GM18499 (cell line): Measurements from ENCODE around the gene NDNF.
A peak's percentile ranks its signal among the peaks of the same experiment; 100 is the strongest.

Experiments
- ATAC-seq: cut with Tn5 transposase; IDR thresholded peaks from one replicate; pipeline ENCODE4 v1.9.1; 2021; ENCODE audit warnings: moderate number of reproducible peaks; ENCODE audit not compliant: insufficient read depth, unreplicated experiment

Gene NDNF

GRCh38 chr4:121071640-121072223, 603 bp downstream of the NDNF start:
- ATAC-seq: no peak

- ATAC-seq: no peak
Observed at GRCh38 chr4:121070696-121071639, 1.4 kb downstream of the NDNF start.

- ATAC-seq: no peak
Observed at GRCh38 chr4:121070274-121070673, 2.1 kb downstream of the NDNF start.

GRCh38 chr4:121069430-121069829, 2.9 kb downstream of the NDNF start:
- ATAC-seq: no peak

- ATAC-seq: no peak
Observed at GRCh38 chr4:121064482-121064881, 7.9 kb downstream of the NDNF start.

GRCh38 chr4:121062521-121062920, 9.8 kb downstream of the NDNF start:
- no peak for ATAC-seq

GRCh38 chr4:121061861-121062260, 10.5 kb downstream of the NDNF start:
- ATAC-seq: no peak

GRCh38 chr4:121061215-121061614, 11.1 kb downstream of the NDNF start:
- no peak for ATAC-seq

GRCh38 chr4:121057466-121057922, 14.8 kb downstream of the NDNF start:
- no peak for ATAC-seq

GRCh38 chr4:121056066-121056465, 16.3 kb downstream of the NDNF start:
- ATAC-seq: no peak

GRCh38 chr4:121054373-121054772, 18.0 kb downstream of the NDNF start:
- no peak for ATAC-seq

GRCh38 chr4:121053601-121054143, 18.7 kb downstream of the NDNF start:
- ATAC-seq: no peak

GRCh38 chr4:121050300-121050699, 22.0 kb downstream of the NDNF start:
- ATAC-seq: no peak

GRCh38 chr4:121049072-121049599, 23.2 kb downstream of the NDNF start:
- ATAC-seq: no peak

- ATAC-seq: no peak
Observed at GRCh38 chr4:121048165-121048564, 24.2 kb downstream of the NDNF start.

GRCh38 chr4:121041307-121042090, 30.8 kb downstream of the NDNF start:
- peak; percentile 100 for ATAC-seq

- no peak for ATAC-seq
Observed at GRCh38 chr4:121034017-121034416, 38.3 kb downstream of the NDNF start.

GRCh38 chr4:121030711-121031110, 41.6 kb downstream of the NDNF start:
- ATAC-seq: no peak

- no peak for ATAC-seq
Observed at GRCh38 chr4:121030131-121030530, 42.2 kb downstream of the NDNF start.

GRCh38 chr4:121026034-121026433, 46.3 kb downstream of the NDNF start:
- no peak for ATAC-seq
